IMR-90 (cell line): Measurements from ENCODE around the gene CENPV. TPM values are rescaled to one million over a fixed set of nuclear protein-coding genes. Genes with fewer than 3 reads are reported as not detected.
A peak's percentile ranks its signal among the peaks of the same experiment; 100 is the strongest.

Experiments used
- ATAC-seq: fragments of 200-7000 bp; cut with Tn5 transposase; 2 replicates; pipeline ENCODE4 v1.9.1; 2020; ENCODE audit warnings: low read depth, mild to moderate bottlenecking, moderate library complexity
- BruUV-seq: library from RNA; stranded (reverse); fragments of 400-500 nt; replicated peaks from 2 replicates; lab custom pipeline; 2021; lab: Mats Ljungman, UMichigan
- CTCF ChIA-PET: fragments of 300-600 bp; formaldehyde crosslinking; extraction: SDS; loops from one replicate; lab custom pipeline; 2021; ENCODE audit warnings: antibody characterized with exemption; lab: Yijun Ruan, JAX
- POLR2A ChIA-PET: fragments of 300-600 bp; sonication (Branson Sonifier 250); formaldehyde crosslinking; loops from one replicate; lab custom pipeline; 2022; ENCODE audit warnings: antibody characterized with exemption; ENCODE audit not compliant: unreplicated experiment; lab: Charles Lee
- DNase-seq: peaks from one replicate; pipeline ENCODE4 v3.0.0; 2013
- H2AFZ ChIP-seq: replicated peaks from 2 replicates; pipeline ENCODE3; 2013; ENCODE audit warnings: low read length, mild to moderate bottlenecking; ENCODE audit not compliant: poor library complexity
- H2AK5ac ChIP-seq: 2 replicates; pipeline ENCODE4 v1.6.1; 2013; ENCODE audit warnings: low read depth, low read length, inconsistent platforms
- H2AK9ac ChIP-seq: replicated peaks from 2 replicates; pipeline ENCODE3; 2013; ENCODE audit warnings: mild to moderate bottlenecking, low read depth, low read length, moderate library complexity; ENCODE audit not compliant: poor library complexity
- H2BK120ac ChIP-seq: 2 replicates; pipeline ENCODE4 v1.6.1; 2013; ENCODE audit warnings: low read depth, low read length, inconsistent platforms
- H2BK15ac ChIP-seq: 3 replicates; pipeline ENCODE4 v1.6.1; 2013; ENCODE audit warnings: low read depth, low read length, inconsistent platforms
- H2BK20ac ChIP-seq: 2 replicates; pipeline ENCODE4 v1.6.1; 2013; ENCODE audit warnings: low read depth, mild to moderate bottlenecking, inconsistent platforms, low read length, moderate library complexity
- H2BK5ac ChIP-seq: 2 replicates; pipeline ENCODE4 v1.6.1; 2013; ENCODE audit warnings: mild to moderate bottlenecking, low read depth, low read length, inconsistent platforms; ENCODE audit not compliant: poor library complexity, severe bottlenecking
- H3K14ac ChIP-seq: replicated peaks from 2 replicates; pipeline ENCODE4 v1.6.1; 2013; ENCODE audit warnings: low read depth, low read length, inconsistent platforms
- H3K18ac ChIP-seq: 2 replicates; pipeline ENCODE4 v1.6.1; 2013; ENCODE audit warnings: low read depth, low read length, control low read depth
- H3K23ac ChIP-seq: 2 replicates; pipeline ENCODE4 v1.6.1; 2013; ENCODE audit warnings: low read depth, low read length, inconsistent platforms
- H3K27ac ChIP-seq: 2 replicates; pipeline ENCODE4 v1.5.1; 2013; ENCODE audit warnings: mild to moderate bottlenecking, control low read depth, low read length; ENCODE audit not compliant: insufficient read depth
- H3K27me3 ChIP-seq: 2 replicates; pipeline ENCODE4 v1.6.1; 2013; ENCODE audit warnings: low read length; ENCODE audit not compliant: control insufficient read depth, insufficient read depth
- H3K36me3 ChIP-seq: 2 replicates; pipeline ENCODE4 v1.6.1; 2013; ENCODE audit warnings: low read length, mixed read lengths; ENCODE audit not compliant: control insufficient read depth, insufficient read depth
- H3K4ac ChIP-seq: 2 replicates; pipeline ENCODE4 v1.6.1; 2013; ENCODE audit warnings: low read depth, low read length, inconsistent platforms
- H3K4me1 ChIP-seq: 2 replicates; pipeline ENCODE4 v1.6.1; 2013; ENCODE audit warnings: low read length, mixed read lengths; ENCODE audit not compliant: control insufficient read depth, insufficient read depth
- H3K4me2 ChIP-seq: 2 replicates; pipeline ENCODE4 v1.6.1; 2013; ENCODE audit warnings: low read depth, mild to moderate bottlenecking, control low read depth, low read length, moderate library complexity
- H3K4me3 ChIP-seq: 2 replicates; pipeline ENCODE4 v1.5.1; 2013; ENCODE audit warnings: low read depth, mild to moderate bottlenecking, control low read depth, low read length, moderate library complexity; ENCODE audit not compliant: insufficient read depth
- H3K56ac ChIP-seq: 2 replicates; pipeline ENCODE4 v1.6.1; 2013; ENCODE audit warnings: low read length, inconsistent platforms; ENCODE audit not compliant: insufficient read depth; ENCODE audit errors: extremely low read depth
- H3K79me1 ChIP-seq, 2 experiments: 2 replicates each; pipeline ENCODE4 v1.6.1; 2013; ENCODE audit warnings: low read length in 2 of 2, inconsistent platforms in 1 of 2, low read depth in 1 of 2
- H3K9ac ChIP-seq: 2 replicates; pipeline ENCODE4 v1.6.1; 2013; ENCODE audit warnings: low read depth, low read length, control low read depth
- H3K9me1 ChIP-seq: 2 replicates; pipeline ENCODE4 v1.6.1; 2013; ENCODE audit warnings: low read length, inconsistent platforms; ENCODE audit not compliant: insufficient read depth
- H3K9me3 ChIP-seq: 2 replicates; pipeline ENCODE4 v1.6.1; 2013; ENCODE audit warnings: low read length; ENCODE audit not compliant: control insufficient read depth, insufficient read depth
- H4K20me1 ChIP-seq: 2 replicates; pipeline ENCODE4 v1.6.1; 2013; ENCODE audit warnings: low read length, inconsistent platforms; ENCODE audit not compliant: insufficient read depth
- H4K5ac ChIP-seq: 2 replicates; pipeline ENCODE4 v1.6.1; 2013; ENCODE audit warnings: mild to moderate bottlenecking, low read depth, low read length, control low read depth
- H4K8ac ChIP-seq, 2 experiments: 2 replicates each; pipeline ENCODE4 v1.6.1; 2013; ENCODE audit warnings: low read depth in 2 of 2, low read length in 2 of 2, control low read depth in 1 of 2, inconsistent platforms in 1 of 2
- H4K91ac ChIP-seq: 2 replicates; pipeline ENCODE4 v1.6.1; 2013; ENCODE audit warnings: low read depth, low read length, inconsistent platforms; ENCODE audit not compliant: insufficient read depth
- BHLHE40 ChIP-seq: fragments of 150-350 bp; IDR thresholded peaks from 2 replicates; pipeline ENCODE4 v1.6.1; 2016; ENCODE audit warnings: mild to moderate bottlenecking, low read depth, low read length
- CEBPB ChIP-seq: IDR thresholded peaks from 2 replicates; pipeline ENCODE4 v1.6.1; 2012; ENCODE audit warnings: low read depth, low read length, improper control_type of control experiment
- FOS ChIP-seq: fragments of 150-350 bp; IDR thresholded peaks from 2 replicates; pipeline ENCODE4 v1.6.1; 2016; ENCODE audit warnings: low read depth, low read length
- MAFK ChIP-seq: IDR thresholded peaks from 2 replicates; pipeline ENCODE4 v1.6.1; 2012; ENCODE audit warnings: low read depth, low read length, improper control_type of control experiment
- MXI1 ChIP-seq: IDR thresholded peaks from 2 replicates; pipeline ENCODE4 v1.6.1; 2012; ENCODE audit warnings: low read depth, mild to moderate bottlenecking, low read length, moderate library complexity, borderline replicate concordance
- POLR2A ChIP-seq: IDR thresholded peaks from 2 replicates; pipeline ENCODE4 v1.6.1; 2012; ENCODE audit warnings: mild to moderate bottlenecking, low read depth, low read length
- SMC3 ChIP-seq: fragments of 150-350 bp; IDR thresholded peaks from 2 replicates; pipeline ENCODE4 v1.6.1; 2016; ENCODE audit warnings: low read depth, mild to moderate bottlenecking, antibody characterized with exemption, low read length, moderate library complexity
- WGBS, 2 experiments: methylation state at CpG; one replicate each; pipeline versions ENCODE4 v1.1.5 to v1.1.7; 2013; ENCODE audit warnings: missing lambda C conversion rate in 2 of 2; ENCODE audit not compliant: insufficient read length in 1 of 2; ENCODE audit errors: extremely low coverage in 2 of 2; 5-methylcytosine and 5-hydroxymethylcytosine counted together
- dilution Hi-C: fragments of 300-500 bp; cut with HindIII; formaldehyde crosslinking; loops from one replicate; pipeline ENCODE4 v1.14.3; 2018; ENCODE audit warnings: low sequenced_read_pairs; ENCODE audit not compliant: unreplicated experiment
- in situ Hi-C: fragments of 300-500 bp; cut with MboI; formaldehyde crosslinking; loops from 3 replicates; pipeline ENCODE4 v1.14.3; 2019; ENCODE audit warnings: low sequenced_read_pairs, inconsistent platforms, mixed read lengths
- intact Hi-C: fragments of 100-400 bp; cut with micrococcal nuclease; formaldehyde crosslinking; loops from 2 replicates; pipeline ENCODE4 v1.10.0; 2022
- polyA plus RNA-seq, 3 experiments: library from polyadenylated mRNA; depleted of rRNA; stranded (reverse); fragments of >200 nt; gene quantifications; 2 replicates each; pipeline ENCODE4 v1.2.3, GENCODE V29; 2012; ENCODE audit warnings: low replicate concordance in 1 of 3
- total RNA-seq: library from RNA; depleted of rRNA; stranded (reverse); fragments of >200 nt; gene quantifications from 2 replicates; pipeline ENCODE4 v1.2.3, GENCODE V29; 2012

The CENPV gene
- total and polyA plus RNA-seq, 2 of the 4 experiments (the other 2 are of a cell fraction): 35.3 to 49.8 TPM

GRCh38 chr17:16328997-16329396, 24.3 kb downstream of the CENPV start:
- Histone ChIP-seq H2AFZ (peak overlapping the region; percentile 73), H3K36me3 (peaks cover 5% of the 10 kb centered on the region), H3K9me3 (no peaks in the 10 kb centered on the region), H2BK5ac (no peak overlapping the region), H2BK15ac (peak overlapping the region; percentile 39; the same call in 1 of the 3 replicates), H3K4me1 (no peaks in the 10 kb centered on the region), H3K4me3 (no peak overlapping the region), H3K9me1 (peaks cover 4% of the 10 kb centered on the region; the same call in 1 of the 2 replicates), H2BK20ac (peak overlapping the region; percentile 73), H3K27ac (no peak overlapping the region), H3K56ac (no peak overlapping the region), H4K5ac (no peak overlapping the region), H3K23ac (peak overlapping the region; percentile 33; the same call in 1 of the 2 replicates), H3K14ac (no peak overlapping the region; the same call in 1 of the 2 replicates), H3K27me3 (no peaks in the 10 kb centered on the region), H4K91ac (peak overlapping the region; percentile 6; the same call in 1 of the 2 replicates), H3K9ac (no peak overlapping the region), H3K18ac (no peak overlapping the region), H3K4me2 (no peak overlapping the region), H2AK9ac (peak overlapping the region; percentile 70), H3K79me1 (no peaks in the 10 kb centered on the region), H3K4ac (peak overlapping the region; percentile 64), H4K8ac (no peak overlapping the region), H2AK5ac (0 out of 2 replicates have a peak overlapping the region, but pooled peaks have one; percentile 28), H2BK120ac (peak overlapping the region; percentile 27; the same call in 1 of the 2 replicates), H4K20me1 (no peaks in the 10 kb centered on the region)
- WGBS, 2 experiments: no CpG with 5 or more reads among the region's 1 CpG
- in situ Hi-C loops (no loop called here), dilution Hi-C loops (no loop called here), intact Hi-C loops (no loop called here)
- no peak for TF ChIP-seq FOS
- TF ChIP-seq POLR2A: no peak
- TF ChIP-seq SMC3: no peak
- TF ChIP-seq BHLHE40: no peak
- no peak for TF ChIP-seq MAFK
- no peak for TF ChIP-seq CEBPB
- no peak for TF ChIP-seq MXI1
- peak; percentile 24; the same call in 1 of the 2 replicates for ATAC-seq
- POLR2A ChIA-PET: no interaction called here
- BruUV-seq: no TSS peak
- DNase-seq: no peak
- CTCF ChIA-PET: no interaction called here
